ENCODE measurements around the gene ASAP2.

Gene ASAP2

GRCh38 chr2:9205963-9206948 is at the start of gene ASAP2:
ASAP2 (plus strand) TSS chr2:9206812; CDS start chr2:9207105, 293 bp downstream.
- DNase-seq (ENCODE audit: low read depth, low spot score), result no peak
- H3K27ac ChIP-seq, result peak within 1 kb of the TSS; percentile 87

GRCh38 chr2:9158786-9159779 is 47.5 kb upstream of the ASAP2 start:
- no peak for DNase-seq (ENCODE audit: low read depth, low spot score)
- H3K27ac ChIP-seq, result peak overlapping the region; percentile 42

- no peak overlapping the region for H3K27ac ChIP-seq
- DNase-seq (ENCODE audit: low read depth, low spot score), result no peak
Observed at GRCh38 chr2:9160732-9161131, 45.9 kb upstream of the ASAP2 start.

GRCh38 chr2:9162841-9163240 is 43.8 kb upstream of the ASAP2 start:
- H3K27ac ChIP-seq, result peak overlapping the region; percentile 68

GRCh38 chr2:9163306-9164111 is 43.1 kb upstream of the ASAP2 start:
- H3K27ac ChIP-seq, result peak overlapping the region; percentile 68
- no peak for DNase-seq (ENCODE audit: low read depth, low spot score)

More at GRCh38 chr2:9162841-9163240, 43.8 kb upstream of the ASAP2 start:
- DNase-seq (ENCODE audit: low read depth, low spot score), result no peak

GRCh38 chr2:9164112-9164608 is 42.5 kb upstream of the ASAP2 start:
- DNase-seq (ENCODE audit: low read depth, low spot score), result no peak
- H3K27ac ChIP-seq, result peak overlapping the region; percentile 68

- H3K27ac ChIP-seq, result peak overlapping the region; percentile 68
- DNase-seq (ENCODE audit: low read depth, low spot score), result no peak
Observed at GRCh38 chr2:9165625-9166024, 41.0 kb upstream of the ASAP2 start.

GRCh38 chr2:9166579-9167377 is 39.8 kb upstream of the ASAP2 start:
- H3K27ac ChIP-seq, result no peak overlapping the region
- no peak for DNase-seq (ENCODE audit: low read depth, low spot score)

- no peak overlapping the region for H3K27ac ChIP-seq
- DNase-seq (ENCODE audit: low read depth, low spot score), result no peak
Observed at GRCh38 chr2:9167718-9168657, 38.6 kb upstream of the ASAP2 start.

- H3K27ac ChIP-seq, result no peak overlapping the region
- DNase-seq (ENCODE audit: low read depth, low spot score), result no peak
Observed at GRCh38 chr2:9168821-9169221, 37.8 kb upstream of the ASAP2 start.

- DNase-seq (ENCODE audit: low read depth, low spot score), result no peak
- peak overlapping the region; percentile 58 for H3K27ac ChIP-seq
Observed at GRCh38 chr2:9169349-9170107, 37.1 kb upstream of the ASAP2 start.

GRCh38 chr2:9170458-9171130 is 36.0 kb upstream of the ASAP2 start:
- no peak for DNase-seq (ENCODE audit: low read depth, low spot score)
- H3K27ac ChIP-seq, result peak overlapping the region; percentile 58

- no peak for DNase-seq (ENCODE audit: low read depth, low spot score)
- peak overlapping the region; percentile 48 for H3K27ac ChIP-seq
Observed at GRCh38 chr2:9174771-9175437, 31.7 kb upstream of the ASAP2 start.

- peak overlapping the region; percentile 99 for H3K27ac ChIP-seq
- DNase-seq (ENCODE audit: low read depth, low spot score), result no peak
Observed at GRCh38 chr2:9178110-9178903, 28.3 kb upstream of the ASAP2 start.

GRCh38 chr2:9178904-9179571 is 27.6 kb upstream of the ASAP2 start:
- peak overlapping the region; percentile 99 for H3K27ac ChIP-seq
- DNase-seq (ENCODE audit: low read depth, low spot score), result peak; percentile 92

All from epithelial cell of prostate (primary cell).